ENCODE data around the gene RRP12.

DNA sequence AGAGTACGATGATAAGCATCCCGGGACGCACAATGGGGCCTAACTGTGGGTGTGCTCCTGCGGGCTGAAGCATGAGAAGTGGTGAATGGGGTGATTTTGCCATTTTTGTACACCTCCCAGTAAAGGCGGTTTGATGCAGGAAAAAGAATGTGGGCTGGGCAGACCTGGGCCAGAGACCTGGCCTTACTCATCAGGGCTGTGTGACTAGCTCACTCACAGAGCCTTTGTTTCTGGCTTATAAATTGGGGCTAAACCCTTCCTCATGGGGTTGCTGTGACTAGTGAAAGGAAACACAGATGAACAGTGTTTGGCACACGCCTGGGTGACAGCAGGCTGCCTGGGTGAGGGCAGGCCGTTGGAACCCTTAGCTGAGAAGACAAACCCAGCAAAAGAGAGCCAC, 18.0 kb downstream of the RRP12 start:
- TF ChIP-seq, protein P1, sequence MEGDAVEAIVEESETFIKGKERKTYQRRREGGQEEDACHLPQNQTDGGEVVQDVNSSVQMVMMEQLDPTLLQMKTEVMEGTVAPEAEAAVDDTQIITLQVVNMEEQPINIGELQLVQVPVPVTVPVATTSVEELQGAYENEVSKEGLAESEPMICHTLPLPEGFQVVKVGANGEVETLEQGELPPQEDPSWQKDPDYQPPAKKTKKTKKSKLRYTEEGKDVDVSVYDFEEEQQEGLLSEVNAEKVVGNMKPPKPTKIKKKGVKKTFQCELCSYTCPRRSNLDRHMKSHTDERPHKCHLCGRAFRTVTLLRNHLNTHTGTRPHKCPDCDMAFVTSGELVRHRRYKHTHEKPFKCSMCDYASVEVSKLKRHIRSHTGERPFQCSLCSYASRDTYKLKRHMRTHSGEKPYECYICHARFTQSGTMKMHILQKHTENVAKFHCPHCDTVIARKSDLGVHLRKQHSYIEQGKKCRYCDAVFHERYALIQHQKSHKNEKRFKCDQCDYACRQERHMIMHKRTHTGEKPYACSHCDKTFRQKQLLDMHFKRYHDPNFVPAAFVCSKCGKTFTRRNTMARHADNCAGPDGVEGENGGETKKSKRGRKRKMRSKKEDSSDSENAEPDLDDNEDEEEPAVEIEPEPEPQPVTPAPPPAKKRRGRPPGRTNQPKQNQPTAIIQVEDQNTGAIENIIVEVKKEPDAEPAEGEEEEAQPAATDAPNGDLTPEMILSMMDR (IDR thresholded peaks at IDR 0.05), result no peak
- no peak for TF ChIP-seq POLR2A (IDR thresholded peaks at IDR 0.05)

Data from esophagus squamous epithelium (tissue), 4 donors.